DMS53 treated with DMSO at 0.1 percent for 48 hours (cell line): ENCODE measurements around the gene MAMDC2.

Experiments
- DNase-seq: peaks from one replicate; lab custom pipeline; 2025; ENCODE audit not compliant: unreplicated experiment; lab: John Stamatoyannopoulos, UW

Gene MAMDC2

DNA sequence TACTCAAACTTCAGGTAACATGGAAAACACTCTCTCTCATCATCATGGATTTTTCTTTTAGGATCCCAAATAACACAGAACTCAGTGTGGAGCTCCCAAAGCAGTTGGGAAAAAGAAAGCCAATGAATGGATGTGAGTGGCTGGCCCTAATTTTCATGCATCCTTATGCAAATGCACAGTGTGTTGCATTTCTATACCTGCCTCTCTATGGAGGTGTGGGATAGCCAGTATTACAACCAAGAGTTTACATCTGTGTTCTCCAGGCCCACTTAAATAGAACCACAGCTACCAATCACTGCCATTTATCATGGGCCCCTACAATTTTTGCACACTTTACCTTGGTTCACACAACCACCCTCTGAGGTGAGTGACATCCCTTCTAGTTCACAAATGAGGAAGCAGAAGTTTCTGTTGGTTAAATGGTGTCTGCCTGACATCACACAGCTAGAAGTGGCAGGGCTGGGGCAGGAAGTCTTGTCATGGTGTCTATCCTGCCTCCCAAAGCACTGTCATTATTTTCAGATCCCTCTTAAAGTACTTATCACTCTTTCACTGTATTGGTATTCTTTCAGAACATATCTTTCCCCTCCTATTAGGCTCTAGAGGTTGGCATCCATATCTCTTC is 17.3 kb downstream of the MAMDC2 start:
- no peak for DNase-seq

DNA sequence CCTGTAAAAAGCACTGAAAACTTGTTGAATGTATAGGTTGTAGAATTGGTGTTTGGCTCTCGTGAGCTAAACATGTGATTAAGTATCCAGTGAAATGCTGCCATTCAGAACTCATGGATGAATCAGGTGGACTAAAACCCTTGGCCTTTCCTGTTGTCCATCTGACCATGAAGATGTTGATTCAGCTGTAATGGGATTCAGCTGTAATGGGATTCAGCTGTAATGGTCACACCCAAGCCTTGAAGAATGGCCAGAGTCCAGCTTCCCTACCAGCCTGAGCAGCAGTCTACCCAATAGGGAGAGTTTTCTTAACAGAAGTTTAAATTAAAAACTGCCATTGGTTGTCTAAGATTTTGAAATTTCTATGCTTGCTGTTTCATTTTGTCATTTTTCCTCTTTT is 18.1 kb downstream of the MAMDC2 start:
- DNase-seq, result peak; percentile 27

DNA sequence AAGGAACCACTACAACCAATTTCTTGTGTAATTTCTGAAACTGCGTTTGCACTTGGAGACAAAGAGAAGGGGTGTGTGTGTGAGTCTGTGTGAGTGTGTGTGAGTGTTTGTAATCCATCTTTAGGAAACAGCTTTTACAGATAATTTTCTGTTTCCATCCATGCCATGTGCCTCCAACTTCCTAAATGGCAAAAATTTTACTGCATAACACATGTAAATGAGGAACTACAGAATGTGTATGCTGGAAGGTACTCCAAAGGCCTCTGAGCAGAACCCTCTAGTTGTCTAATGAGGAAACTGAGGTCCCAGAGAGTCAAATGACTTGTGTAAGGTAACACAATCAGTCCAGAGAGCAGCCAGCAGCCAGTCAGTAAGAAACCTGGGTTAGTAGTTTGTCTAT is 20.8 kb downstream of the MAMDC2 start:
- DNase-seq, result no peak

DNA sequence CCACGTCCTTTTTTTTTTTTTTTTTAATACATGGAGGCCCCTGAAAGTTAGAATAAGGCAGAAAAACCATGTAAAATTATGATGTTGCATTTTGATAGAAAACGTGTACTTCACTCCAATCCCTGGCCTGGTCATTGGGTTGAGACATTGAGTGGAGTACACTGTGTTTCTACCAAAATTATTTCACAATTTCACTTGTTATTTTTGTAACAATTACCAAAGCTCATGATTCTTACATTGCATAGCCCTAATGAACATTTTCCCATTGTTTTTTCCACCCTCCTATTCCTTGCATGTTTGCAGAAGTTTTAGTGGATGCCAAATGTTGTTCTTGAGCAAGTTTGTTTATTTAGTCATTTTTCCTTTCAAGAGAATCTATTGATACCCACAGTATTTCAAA is 21.9 kb downstream of the MAMDC2 start:
- no peak for DNase-seq

DNA sequence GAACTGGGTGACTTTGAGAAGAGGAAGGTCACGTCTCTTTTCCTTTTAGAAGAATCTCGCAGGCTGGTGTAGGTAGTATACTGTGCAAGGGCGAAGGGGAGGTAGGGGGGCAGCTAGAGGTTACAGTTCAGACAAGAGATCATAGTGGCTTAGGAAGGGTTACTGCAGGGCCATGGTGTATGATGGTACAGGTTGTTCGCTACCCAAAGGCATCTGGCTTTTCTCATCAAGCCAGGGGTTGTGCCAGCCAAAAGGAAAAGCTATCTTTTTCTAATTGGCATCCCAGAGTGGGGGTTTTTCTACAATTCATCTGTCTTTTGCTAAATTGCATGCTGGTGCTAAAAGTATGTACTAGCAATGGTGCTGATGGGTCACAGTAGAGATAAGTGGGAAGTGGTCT is 22.8 kb downstream of the MAMDC2 start:
- no peak for DNase-seq

DNA sequence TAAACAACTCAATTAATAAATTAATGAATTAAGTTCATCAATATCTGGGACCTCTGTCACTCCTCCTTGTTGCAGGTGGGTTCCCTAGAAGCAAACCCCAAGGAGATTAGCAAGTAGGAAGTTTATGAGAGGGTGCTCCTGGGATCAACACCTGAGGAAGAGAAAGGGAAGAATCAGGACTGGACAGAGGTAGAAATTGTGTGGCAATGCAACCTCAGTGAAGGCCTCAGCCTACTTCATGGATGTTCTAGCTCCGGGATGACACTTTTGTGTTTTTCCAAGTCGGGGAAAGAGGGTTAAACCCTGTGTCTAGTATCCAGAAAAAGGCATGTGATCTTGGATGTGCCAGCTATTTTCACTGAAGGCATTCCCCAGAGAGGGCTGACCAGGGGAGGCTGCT is 23.2 kb downstream of the MAMDC2 start:
- DNase-seq, result no peak

DNA sequence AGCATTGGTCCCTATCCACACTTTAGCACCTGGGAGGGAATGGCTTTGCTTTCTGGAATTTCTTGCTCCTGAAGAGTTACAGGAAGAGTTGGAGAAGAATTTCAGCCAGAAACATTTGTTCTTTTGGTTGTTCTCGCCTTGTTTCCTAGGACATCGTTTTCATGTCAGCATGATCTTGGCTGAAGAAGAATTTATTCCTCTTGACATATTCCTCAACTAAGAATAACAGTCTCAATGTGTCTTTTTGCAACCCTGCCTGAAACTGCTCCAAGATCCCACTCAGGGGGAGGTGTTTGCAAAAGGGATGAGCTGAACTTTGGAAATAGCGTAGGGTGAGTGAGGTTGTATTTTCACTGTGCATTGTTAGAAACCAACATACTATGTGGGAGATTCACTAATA is 26.1 kb downstream of the MAMDC2 start:
- no peak for DNase-seq

DNA sequence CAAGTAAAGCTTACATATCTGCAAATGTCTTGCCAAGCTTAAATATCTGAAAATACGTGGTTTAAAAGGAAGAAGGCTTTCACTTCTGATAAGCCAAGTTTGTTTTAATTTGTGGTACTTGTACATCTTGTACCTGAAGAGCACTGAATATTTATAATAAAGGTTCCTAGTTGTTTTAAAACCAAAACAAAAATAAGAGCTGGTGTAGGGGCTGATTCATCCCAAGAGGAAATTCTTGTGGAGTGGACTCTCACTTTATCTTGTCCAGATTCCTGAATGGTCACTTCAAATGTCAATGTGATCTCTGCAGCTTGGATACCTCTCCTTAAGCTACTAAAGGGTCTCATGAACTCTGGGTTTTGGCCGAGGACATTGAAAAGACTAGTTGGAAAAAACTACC is 29.5 kb downstream of the MAMDC2 start:
- no peak for DNase-seq

DNA sequence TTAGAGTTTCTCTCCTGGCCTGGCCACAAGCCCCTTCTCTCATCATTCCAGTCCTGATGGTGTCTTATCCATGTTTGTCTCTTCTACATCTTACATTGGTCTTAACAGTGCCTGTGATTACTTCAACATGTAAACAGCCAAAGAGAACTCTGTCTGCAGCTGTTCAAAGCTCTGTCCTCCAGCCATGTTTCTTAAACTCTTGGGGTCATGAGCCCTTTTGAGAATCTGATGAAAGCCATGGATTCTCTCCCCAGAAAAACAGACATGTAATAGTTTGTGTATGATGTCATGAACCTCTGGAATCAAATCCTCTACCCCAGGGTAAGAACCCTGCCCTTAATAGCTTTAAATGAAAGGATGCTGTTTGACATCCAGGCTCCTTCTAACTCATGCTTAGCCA is 30.1 kb downstream of the MAMDC2 start:
- DNase-seq, result no peak

DNA sequence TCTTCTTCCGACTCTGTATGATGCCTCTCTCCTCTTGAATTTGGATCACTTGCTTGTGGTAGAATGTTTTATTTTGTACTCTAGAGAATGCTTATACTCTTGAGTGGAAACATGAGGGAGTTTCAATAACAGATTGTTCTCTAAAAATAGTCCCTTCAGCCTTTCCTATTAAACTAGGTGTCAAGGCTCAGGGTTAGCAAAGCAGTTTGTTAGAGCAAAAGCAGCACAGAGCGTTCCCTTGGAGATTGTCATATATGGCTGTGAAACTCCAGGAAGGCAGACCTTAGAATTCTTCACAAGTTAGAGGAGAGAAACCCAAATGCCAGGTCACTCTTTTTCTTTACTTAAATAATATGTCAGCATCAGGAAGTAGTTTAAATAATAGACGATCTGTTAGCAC is 33.0 kb downstream of the MAMDC2 start:
- DNase-seq, result no peak

DNA sequence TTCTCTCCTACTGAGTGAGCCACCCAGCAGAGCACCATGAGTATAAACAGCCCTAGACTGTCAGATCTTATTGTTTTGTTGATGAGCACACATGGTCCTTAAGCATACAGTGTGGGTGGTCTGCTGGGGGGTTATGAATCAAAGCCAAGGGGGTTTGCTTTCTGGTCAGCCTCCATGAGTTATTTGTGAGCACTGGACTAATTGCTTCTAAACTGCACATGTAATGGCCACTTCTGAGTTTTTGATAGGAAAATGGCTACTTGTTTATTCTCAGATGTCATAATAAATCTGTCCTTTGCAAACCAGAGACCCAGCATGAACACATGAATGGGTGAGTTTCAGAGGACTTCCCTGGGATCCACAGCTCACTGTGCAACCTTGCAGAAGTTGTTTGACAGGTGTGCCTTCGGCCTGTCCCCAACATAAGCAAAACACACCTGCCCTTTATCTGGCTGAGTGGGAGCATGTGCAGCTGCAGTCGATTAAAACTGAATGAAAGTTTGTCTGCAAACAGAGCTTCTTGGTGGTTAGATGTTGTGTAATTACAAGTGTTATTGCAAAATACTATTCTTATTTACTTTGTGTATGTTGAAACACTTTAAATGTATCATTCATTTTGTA is 35.9 kb downstream of the MAMDC2 start:
- peak; percentile 45 for DNase-seq

DNA sequence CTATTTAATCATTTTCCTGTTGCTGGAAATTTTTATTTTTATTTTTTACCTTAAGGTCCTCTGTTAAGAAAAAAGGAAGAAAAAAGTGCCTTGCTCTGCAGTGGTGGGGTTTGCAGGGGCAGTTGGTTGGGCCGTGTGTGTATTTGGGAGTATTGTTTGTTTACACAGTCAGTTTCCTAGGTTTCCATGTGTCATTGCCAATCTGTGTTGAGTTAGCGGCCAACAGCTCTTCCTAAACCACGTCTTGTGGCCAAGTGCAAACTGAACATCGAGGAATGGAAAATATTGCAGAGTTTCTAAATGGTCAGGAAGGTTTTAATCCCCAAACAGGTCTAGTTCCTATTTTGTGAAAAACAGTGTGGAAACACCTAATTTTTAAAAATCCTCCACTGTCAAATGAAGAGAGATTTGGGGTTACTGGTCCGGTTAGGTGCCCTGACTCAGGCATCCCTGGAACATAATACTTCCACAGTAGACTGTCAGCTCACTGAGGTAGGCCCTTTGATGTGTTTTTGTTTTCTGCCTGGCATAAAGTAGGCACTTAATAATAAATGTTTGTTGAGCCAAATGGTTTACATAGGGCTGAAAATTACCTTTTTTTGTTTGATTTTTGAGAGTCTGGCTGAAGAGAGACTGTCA is 37.0 kb downstream of the MAMDC2 start:
- peak; percentile 39 for DNase-seq

DNA sequence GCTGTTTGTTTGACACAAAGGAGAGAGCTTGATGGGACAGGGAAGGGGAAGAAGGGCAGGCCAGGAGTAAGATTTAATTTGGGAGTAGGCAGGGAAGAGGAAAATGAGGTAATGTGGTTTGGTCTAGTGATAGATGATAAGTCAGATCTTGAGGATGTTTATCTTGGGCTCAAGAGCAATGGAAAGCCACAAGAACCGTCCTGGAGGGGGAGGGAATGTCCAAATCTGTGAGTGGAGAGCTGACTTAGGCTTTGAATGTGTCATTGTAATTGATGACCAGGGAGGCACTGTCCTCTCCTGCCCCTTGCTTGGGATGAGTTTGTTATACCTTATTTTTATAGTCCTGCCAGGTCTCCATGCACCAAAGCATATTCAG is 37.5 kb downstream of the MAMDC2 start:
- peak; percentile 2 for DNase-seq

DNA sequence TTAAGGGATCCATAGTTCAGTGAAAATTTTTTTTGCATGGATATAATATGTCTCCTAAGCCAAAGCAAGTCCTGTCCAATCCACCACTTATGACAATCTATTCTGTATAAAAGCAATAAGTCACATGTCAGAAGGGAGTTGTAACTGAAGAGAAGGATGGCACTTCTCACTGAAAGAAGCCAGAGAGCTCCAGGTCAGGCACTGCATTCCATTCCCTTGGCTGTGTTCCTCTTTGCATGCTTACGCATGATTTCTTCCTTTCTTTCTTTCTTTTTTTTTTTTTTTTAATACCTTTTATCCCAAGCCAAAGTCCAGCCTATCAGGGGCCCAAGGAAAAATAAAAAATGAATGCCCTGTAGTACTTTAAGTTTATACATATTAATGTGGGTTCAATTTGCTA is 39.8 kb downstream of the MAMDC2 start:
- DNase-seq, result no peak

DNA sequence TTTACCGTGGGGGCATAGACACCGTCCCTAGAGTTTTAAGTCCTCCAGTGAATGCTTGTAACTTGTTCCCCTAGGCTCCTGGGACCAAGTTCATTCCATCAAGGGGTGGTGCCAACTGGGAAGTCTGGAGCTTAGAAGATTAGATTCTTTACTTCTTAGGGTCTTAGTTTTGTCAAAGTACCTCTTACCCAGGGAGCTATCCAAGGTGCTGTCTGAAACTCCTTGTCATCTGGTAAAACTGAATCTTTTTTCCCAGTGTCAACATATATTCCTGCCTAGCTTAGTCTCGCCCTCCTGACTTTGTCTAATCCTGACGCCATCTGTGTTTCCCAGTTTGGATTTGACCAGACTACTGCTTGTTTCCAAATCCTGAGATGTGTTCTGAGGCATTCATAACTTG is 41.6 kb downstream of the MAMDC2 start:
- no peak for DNase-seq

DNA sequence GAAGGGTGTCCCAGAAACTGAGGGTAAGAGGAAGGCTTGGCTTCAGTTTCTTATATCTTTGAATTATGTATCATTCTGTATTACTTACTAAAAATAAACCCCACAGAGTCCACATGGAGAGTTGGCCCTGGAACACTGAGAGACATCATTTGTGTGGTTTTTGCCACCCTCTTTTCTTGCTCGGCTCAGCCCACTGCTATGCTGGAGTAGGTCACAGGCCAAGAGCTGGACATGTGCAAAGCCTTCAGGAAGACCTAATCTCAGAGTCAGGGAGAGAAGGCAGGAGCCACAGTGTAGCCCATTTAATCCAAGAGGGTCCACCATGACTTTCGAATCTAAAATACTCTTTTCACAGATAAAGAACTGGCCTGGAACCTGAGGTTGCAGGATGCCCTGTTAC is 47.5 kb downstream of the MAMDC2 start:
- no peak for DNase-seq

DNA sequence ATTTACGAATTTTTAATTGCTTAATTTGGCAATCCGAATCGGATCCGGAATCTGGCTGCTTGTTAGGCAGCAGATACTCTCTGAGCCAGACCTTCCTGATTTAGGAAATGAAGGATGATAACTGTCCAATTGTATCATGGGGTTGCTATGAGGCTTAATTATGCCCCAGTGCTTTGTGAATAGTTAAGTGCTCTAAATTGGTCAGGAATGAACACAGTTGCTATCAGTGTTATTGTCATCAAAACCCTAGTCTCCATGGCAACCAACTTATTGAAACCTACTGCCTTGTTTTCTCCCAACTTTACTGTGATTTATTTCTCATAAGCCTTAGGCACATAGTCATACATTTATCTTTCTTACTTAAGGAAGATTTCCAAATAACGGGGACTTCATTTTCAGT is 47.9 kb downstream of the MAMDC2 start:
- DNase-seq, result no peak

DNA sequence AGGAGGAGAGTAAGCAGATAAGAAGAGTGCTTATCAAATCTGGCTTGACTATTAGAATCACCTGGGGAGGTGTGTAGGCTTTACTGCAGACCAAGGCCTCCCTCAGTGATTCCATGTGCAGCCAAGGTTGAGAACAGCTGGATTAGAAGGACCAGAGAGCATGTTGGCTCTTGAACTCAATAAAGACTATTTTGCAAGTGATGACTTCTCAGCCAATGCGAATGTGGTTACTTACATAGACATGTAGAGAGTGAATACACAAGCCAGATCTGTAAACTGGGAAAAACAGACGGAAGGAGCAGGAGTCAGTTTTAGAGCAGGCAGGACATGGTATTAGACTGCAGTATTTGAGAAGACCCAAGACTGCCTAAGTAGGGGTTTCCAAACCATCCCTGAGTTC is 48.5 kb downstream of the MAMDC2 start:
- DNase-seq, result no peak

DNA sequence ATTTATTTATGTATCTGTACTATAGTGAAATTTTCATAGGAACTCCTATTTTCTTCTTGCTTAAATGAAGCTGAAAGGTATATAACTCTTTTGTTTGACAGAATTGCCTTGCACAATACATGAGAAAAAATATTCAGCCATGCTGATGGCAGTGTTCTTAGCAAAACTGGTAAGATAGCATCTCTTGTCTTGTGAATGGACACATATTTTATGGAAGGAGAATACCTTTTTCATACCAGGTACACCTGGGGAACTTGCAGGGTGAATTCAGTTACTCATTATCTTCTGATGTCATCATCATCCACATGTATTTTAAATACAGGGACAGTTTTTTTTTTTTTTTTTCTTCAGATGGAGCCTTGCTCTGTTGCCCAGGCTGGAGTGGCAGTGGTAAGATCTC is 49.4 kb downstream of the MAMDC2 start:
- no peak for DNase-seq

DNA sequence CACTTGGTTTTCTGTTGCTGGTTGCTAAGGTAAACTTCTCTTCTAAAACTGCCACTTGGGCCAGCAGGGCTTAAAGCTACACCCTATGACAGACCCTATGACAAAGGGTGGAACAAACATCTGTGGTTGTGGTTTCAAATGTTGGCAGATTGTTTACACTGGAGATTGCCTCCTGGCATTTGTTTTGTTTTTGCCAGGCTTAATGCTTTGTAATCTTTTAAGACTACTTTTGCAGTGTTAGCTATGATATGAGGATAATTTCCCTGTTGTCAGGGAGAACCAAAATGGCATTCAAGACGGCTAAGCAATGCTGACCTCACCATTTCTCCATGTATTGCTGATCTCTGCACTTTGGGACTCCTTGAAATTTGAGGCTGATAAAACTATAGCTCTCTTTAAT is 50.3 kb downstream of the MAMDC2 start:
- no peak for DNase-seq

DNA sequence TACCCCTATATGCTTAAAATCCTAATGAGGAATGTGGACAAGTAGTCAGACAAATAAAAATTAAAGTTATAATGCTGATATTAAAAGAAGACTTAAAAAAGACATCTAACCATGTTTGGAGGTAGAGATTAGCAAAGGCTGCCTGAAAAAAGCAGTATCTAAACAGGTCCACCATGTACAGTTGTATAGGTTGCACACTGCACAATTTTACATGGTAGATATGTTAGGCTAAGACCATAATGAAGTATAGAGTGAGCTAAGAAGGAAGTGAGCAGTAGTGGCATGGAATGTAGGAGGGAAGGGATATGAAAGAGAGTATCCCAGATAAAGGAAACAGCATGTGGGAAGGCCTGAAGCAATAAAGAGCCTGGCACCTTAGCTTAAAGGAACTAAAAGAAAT is 51.1 kb downstream of the MAMDC2 start:
- DNase-seq, result no peak

DNA sequence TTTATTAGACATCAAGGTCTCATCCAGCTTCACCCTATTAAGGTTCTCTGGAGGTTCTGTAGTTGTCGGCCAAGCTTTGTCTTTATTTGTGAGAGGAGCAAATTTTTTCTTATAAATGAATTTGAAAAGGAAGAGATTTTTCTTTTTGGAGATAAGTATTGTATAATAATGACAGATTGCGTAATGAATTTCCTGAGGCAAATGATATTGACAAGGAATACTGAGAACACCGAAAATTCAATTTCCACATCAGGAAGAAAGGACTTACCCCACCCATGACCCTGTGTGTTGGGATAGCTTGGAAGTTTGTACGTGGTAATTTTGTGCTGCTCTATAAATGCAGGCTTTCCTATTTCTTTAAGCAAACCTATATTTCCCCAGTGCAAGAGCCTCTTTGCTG is 53.5 kb downstream of the MAMDC2 start:
- DNase-seq, result no peak

DNA sequence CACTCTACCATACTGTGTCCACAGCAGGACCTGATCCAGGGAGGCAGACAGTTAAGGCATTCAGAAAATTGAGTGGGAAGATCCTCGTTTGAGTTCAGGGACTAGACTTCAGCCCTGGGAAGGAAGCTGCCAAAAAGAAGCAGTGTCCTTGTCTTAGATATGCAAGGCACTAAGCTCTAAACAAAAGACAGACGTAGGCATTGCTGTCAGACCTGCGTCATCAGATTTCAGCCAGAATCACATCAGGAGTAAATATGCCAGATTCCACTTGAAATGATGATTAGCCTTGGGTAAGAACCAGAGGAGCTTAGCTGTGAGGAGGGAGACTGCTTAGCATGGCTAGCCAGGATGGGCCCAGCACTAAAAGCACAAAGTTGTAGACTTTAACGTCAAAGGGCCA is 56.7 kb downstream of the MAMDC2 start:
- no peak for DNase-seq
